Measurements from ENCODE around the gene DUS4L.
A peak's percentile ranks its signal among the peaks of the same experiment; 100 is the strongest.

DUS4L gene

GRCh38 chr7:107559864-107560263, 3.9 kb upstream of the DUS4L start:
- Histone ChIP-seq H4K20me1 (ENCODE audit: insufficient read depth, low read length) (no peaks in the 10 kb centered on the region), H3K27me3 (ENCODE audit: low read depth, low read length) (no peaks in the 10 kb centered on the region), H3K36me3 (replicated peaks; ENCODE audit: low read depth, low read length) (peaks cover 10% of the 10 kb centered on the region), H3K9ac (ENCODE audit: low read length) (no peak overlapping the region), H3K4me2 (ENCODE audit: low read length) (no peak overlapping the region), H3K9me3 (ENCODE audit: insufficient read depth, low read length) (no peaks in the 10 kb centered on the region), H3K4me1 (ENCODE audit: low read length) (peaks cover 12% of the 10 kb centered on the region), H3K27ac (ENCODE audit: low read length) (no peak overlapping the region), H3K4me3 (ENCODE audit: low read length) (no peak overlapping the region), H3K79me2 (ENCODE audit: low read length) (peaks cover 29% of the 10 kb centered on the region), H2AFZ (ENCODE audit: low read depth, low read length) (no peak overlapping the region)
- no peak for TF ChIP-seq CTCF (IDR thresholded peaks at IDR 0.05; ENCODE audit: low read depth, low read length)
- TF ChIP-seq EZH2phosphoT487 (IDR thresholded peaks at IDR 0.05; ENCODE audit: low read depth) = no peak

- no peaks in the 10 kb centered on the region for H3K9me3 ChIP-seq (ENCODE audit: insufficient read depth, low read length)
- no peaks in the 10 kb centered on the region for H3K27me3 ChIP-seq (ENCODE audit: low read depth, low read length)
- no peaks in the 10 kb centered on the region for H4K20me1 ChIP-seq (ENCODE audit: insufficient read depth, low read length)
- peaks cover 10% of the 10 kb centered on the region for H3K36me3 ChIP-seq (replicated peaks; ENCODE audit: low read depth, low read length)
- no peak overlapping the region for H3K4me2 ChIP-seq (ENCODE audit: low read length)
- H3K79me2 ChIP-seq (ENCODE audit: low read length) = peaks cover 31% of the 10 kb centered on the region
- peaks cover 16% of the 10 kb centered on the region for H3K4me1 ChIP-seq (ENCODE audit: low read length)
- no peak overlapping the region for H3K27ac ChIP-seq (ENCODE audit: low read length)
- TF ChIP-seq CTCF (IDR thresholded peaks at IDR 0.05; ENCODE audit: low read depth, low read length) = no peak
- TF ChIP-seq EZH2phosphoT487 (IDR thresholded peaks at IDR 0.05; ENCODE audit: low read depth) = no peak
- no peak overlapping the region for H3K9ac ChIP-seq (ENCODE audit: low read length)
- no peak overlapping the region for H2AFZ ChIP-seq (ENCODE audit: low read depth, low read length)
- no peak overlapping the region for H3K4me3 ChIP-seq (ENCODE audit: low read length)
These were observed 2.8 kb upstream of the DUS4L start for GRCh38 chr7:107560898-107561516.

GRCh38 chr7:107563081-107563774, 543 bp upstream of the DUS4L start:
- TF ChIP-seq EZH2phosphoT487 (IDR thresholded peaks at IDR 0.05; ENCODE audit: low read depth) (no peak), CTCF (IDR thresholded peaks at IDR 0.05; ENCODE audit: low read depth, low read length) (no peak)
- Histone ChIP-seq H3K27ac (ENCODE audit: low read length) (no peak overlapping the region), H3K79me2 (ENCODE audit: low read length) (peaks cover 31% of the 10 kb centered on the region)

GRCh38 chr7:107564553-107565298, 955 bp downstream of the DUS4L start:
- Histone ChIP-seq H3K9ac (ENCODE audit: low read length) (peak overlapping the region; percentile 70), H3K27ac (ENCODE audit: low read length) (no peak overlapping the region), H3K36me3 (replicated peaks; ENCODE audit: low read depth, low read length) (peaks cover 3% of the 10 kb centered on the region), H2AFZ (ENCODE audit: low read depth, low read length) (peak overlapping the region; percentile 85), H4K20me1 (ENCODE audit: insufficient read depth, low read length) (no peaks in the 10 kb centered on the region), H3K4me1 (ENCODE audit: low read length) (peaks cover 16% of the 10 kb centered on the region), H3K9me3 (ENCODE audit: insufficient read depth, low read length) (no peaks in the 10 kb centered on the region), H3K4me3 (ENCODE audit: low read length) (peak overlapping the region; percentile 92), H3K79me2 (ENCODE audit: low read length) (peaks cover 31% of the 10 kb centered on the region), H3K4me2 (ENCODE audit: low read length) (peak overlapping the region; percentile 91), H3K27me3 (ENCODE audit: low read depth, low read length) (no peaks in the 10 kb centered on the region)
- no peak for TF ChIP-seq CTCF (IDR thresholded peaks at IDR 0.05; ENCODE audit: low read depth, low read length)
- no peak for TF ChIP-seq EZH2phosphoT487 (IDR thresholded peaks at IDR 0.05; ENCODE audit: low read depth)

More at GRCh38 chr7:107563081-107563774, 543 bp upstream of the DUS4L start:
- peak overlapping the region; percentile 76 for H3K4me2 ChIP-seq (ENCODE audit: low read length)
- H3K27me3 ChIP-seq (ENCODE audit: low read depth, low read length) = no peaks in the 10 kb centered on the region
- no peaks in the 10 kb centered on the region for H3K9me3 ChIP-seq (ENCODE audit: insufficient read depth, low read length)
- H2AFZ ChIP-seq (ENCODE audit: low read depth, low read length) = peak overlapping the region; percentile 85
- peaks cover 3% of the 10 kb centered on the region for H3K36me3 ChIP-seq (replicated peaks; ENCODE audit: low read depth, low read length)
- H3K4me3 ChIP-seq (ENCODE audit: low read length) = peak overlapping the region; percentile 92
- H4K20me1 ChIP-seq (ENCODE audit: insufficient read depth, low read length) = no peaks in the 10 kb centered on the region
- peaks cover 16% of the 10 kb centered on the region for H3K4me1 ChIP-seq (ENCODE audit: low read length)
- H3K9ac ChIP-seq (ENCODE audit: low read length) = peak overlapping the region; percentile 79
